NCI-H1105 treated with DMSO at 0.1 percent for 48 hours (cell line): Measurements from ENCODE around the gene FSD1.
"Not testable (repeated sequence)": the region's sequence is repeated elsewhere in the genome, so short reads cannot be mapped to it uniquely, and the experiment has no call there.

Experiments
- DNase-seq: peaks from one replicate; lab custom pipeline; 2025; lab: John Stamatoyannopoulos, UW

FSD1 gene

DNA sequence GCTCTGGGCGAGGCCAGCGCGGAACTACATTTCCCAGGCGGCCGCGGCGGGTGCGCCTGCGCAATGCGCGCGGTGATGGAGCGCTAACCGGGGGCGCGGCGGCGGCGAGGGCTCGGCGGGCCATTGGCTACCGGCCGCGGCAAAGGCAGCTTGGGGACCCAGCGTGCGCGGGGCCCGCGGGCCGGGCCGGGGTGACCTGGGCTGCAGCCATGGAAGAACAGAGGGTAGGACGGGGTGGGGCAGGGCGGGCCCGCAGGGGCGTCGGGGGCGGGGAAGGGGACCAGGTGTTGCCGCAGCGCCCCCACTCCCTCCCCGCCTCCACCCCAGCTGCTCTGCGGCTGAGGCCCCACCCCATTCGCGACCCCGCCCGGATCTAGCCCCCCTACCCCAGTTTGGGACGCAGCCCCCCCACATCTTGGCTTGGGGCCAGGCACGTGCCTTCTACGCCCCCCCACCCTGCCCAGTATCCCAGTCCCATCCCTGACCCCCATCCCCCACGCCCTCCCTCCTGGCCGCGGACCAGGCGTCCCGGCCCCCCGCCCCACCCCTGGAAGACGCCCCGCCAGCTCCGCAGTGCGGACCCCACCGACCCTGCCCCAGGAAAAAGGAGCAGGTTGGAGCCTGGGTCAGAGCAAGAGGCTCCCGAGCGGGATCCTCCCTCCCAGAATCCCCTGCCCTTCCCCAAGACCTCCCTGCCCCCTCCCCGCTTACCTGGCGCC lies at the start of gene FSD1:
FSD1 (plus strand) TSS at position 61 of the 719 bp plus-strand sequence; CDS start at position 210, 149 bp downstream.
- DNase-seq: peak; percentile 67

- DNase-seq: no peak
Measured at GRCh38 chr19:4256563-4256962, 47.8 kb upstream of the FSD1 start.

- DNase-seq: no peak
Measured at GRCh38 chr19:4257025-4257424, 47.4 kb upstream of the FSD1 start.

DNA sequence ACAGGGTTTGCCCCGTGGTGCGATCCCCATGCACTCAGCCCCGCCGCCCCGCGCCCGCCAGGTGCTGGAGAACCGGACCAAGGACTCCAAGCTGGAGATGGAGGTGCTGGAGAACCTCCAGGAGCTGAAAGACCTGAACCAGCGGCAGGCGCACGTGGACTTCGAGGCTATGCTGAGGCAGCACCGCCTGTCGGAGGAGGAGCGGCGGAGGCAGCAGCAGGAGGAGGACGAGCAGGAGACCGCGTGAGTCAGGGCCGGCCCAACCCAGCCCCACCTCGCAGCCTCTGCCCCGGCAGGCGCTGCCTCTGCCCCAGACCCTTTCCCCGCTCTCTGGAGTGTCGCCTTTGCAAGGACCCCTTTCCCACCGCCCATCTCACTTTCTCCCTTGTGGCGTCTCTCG lies 46.2 kb upstream of the FSD1 start:
- no peak for DNase-seq

GRCh38 chr19:4260613-4261191 lies 43.7 kb upstream of the FSD1 start:
- DNase-seq: no peak

GRCh38 chr19:4264812-4265211 lies 39.6 kb upstream of the FSD1 start:
- DNase-seq: no peak

DNA sequence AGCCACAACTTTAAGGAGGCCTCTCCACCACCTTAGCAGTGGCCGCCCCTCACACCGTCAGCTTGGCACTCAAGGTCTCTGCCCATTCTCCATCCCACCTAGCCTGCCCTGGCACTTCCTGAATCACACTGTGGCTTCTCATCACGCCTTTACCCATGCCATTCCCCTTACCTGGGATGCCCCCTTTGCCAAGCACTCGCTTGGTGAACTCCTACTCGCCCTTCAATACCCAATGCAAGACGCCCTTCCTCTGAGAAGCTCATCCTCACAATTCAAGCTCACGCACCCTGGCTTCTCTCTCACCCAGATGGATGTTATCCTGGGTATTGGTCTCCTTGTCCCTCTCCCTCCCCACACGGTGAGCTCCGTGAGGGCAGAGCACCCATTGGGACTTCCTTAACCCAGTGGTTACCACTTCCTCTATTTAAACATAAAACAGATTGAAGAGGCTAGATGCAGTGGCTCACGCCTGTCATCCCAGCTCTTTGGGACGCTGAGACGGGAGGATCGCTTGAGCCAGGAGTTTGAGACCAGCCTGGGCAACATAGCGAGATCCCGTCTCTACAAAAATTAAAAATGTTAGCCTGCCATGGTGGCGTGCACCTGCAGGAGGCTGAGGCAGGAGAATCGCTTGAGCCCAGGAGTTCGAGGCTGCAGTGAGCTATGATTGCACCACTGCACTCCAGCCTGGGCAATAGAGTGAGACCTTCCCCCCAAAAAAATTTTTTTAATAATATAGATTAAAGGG lies 38.0 kb upstream of the FSD1 start:
- no peak for DNase-seq

GRCh38 chr19:4267101-4267900 lies 37.1 kb upstream of the FSD1 start:
- peak; percentile 38 for DNase-seq

- no peak for DNase-seq
Measured at GRCh38 chr19:4267901-4268815, 36.2 kb upstream of the FSD1 start.

DNA sequence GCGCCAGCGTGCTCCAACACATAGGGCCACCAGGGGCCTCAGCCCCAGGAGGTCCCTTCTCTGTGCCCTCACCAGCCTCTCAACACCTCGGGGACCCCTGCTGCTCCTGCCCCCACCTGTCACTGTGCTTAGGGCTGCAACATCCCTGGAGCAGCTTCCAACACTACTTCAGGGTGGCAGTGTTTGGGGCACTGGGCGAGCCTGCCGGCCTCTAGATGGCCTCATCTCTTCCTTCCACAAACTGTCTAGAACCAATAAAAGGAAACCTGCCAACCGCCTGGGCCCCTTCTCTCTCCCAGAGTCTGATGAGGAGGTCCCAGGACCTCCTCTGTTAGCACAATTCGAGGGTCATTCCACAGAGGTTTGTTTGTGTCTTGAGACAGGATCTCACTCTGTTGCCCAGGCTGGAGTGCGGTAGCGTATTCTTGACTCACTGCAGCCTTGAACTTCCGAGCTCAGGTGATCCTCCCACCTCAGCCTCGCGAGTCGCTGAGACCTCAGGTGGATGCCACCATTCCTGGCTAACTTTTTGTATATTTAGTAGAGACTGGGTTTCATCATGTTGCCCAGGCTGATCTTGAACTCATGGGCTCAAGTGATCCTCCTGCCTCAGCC lies 35.5 kb upstream of the FSD1 start:
- no peak for DNase-seq

DNA sequence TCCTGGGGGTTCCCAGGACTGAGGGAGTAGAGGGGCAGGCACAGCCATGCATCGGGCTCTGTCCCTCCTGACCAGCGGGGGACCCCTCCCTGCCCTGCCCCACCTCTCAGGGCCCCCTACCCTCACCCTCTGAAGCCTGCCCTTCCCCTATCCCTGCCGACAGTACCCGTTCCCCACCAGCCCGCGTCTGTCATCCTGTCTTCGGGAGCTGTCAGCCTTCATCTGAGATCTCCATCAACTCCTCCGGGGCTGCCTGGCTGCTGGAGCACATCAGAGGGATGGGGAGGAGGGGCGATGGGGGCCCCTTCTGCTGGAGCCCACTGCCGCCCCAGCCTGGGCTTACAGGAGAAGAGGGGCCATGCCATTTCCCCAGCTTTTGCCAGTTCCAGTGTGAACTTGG lies 31.5 kb upstream of the FSD1 start:
- no peak for DNase-seq

GRCh38 chr19:4274321-4274686 lies 30.1 kb upstream of the FSD1 start:
- not testable (repeated sequence) for DNase-seq

GRCh38 chr19:4277191-4277696 lies 27.2 kb upstream of the FSD1 start:
- DNase-seq: no peak

DNA sequence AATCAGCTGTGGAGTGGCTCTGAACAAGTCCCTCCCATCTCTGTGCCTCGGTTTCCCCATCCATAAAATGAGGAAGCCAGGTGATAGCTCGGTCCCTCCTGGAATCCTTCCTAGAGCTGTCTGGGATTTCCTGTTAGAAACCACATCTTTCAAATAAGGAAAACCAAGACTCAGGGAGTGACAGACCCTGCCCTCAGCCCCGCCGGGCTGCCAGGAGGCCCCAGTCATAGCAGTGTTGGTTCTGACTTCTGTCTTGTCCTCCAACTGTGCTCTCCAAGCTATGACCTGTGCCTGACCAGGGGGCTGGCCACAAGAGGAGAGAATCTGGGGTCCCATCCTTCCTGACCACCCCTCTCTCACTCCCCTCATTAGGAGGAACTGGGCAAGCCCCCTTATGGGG lies 26.4 kb upstream of the FSD1 start:
- no peak for DNase-seq

DNA sequence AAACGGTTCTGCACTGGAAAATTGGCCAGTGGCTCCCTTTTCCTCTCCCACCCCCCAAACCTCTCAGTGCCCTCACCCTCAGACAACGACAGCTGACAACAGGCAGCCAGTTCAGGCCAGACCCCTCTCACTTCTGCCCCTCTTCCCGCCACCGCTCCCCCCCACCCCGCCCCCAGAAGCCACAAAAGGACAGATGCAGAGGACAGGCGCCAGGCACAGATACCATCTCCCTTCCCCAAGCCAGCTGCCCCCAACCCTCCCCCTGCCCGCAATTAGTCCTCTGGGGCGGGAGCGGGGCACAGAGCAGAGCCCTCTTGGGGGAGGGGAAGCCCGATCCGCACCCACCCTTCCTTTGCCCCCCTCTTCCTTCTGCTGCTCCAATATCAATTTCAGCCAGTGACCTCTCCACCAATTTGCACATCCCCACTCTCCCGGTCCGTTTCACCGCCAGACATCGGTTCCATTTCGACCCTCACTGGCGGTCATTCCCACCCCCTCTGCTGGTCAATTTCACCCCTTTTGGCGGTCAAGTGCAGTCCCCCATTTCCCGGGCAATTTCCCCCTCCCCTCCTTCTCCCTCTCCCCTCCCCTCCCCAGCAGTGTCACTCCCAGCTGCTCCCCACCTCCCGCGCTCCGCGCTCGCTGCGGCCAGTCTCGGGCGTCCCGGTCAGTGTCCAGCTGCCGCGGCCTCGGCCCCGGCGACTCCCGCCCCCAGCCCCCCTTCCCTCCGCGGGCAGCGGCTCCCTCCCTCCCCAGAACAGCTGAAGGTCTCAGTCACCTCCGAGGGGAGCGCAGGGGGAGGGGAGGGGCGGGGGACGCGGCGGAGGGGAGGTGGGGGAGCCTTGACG lies 25.8 kb upstream of the FSD1 start, which contains the start of gene SHD:
SHD (plus strand) TSS at position 848 of the 848 bp plus-strand sequence. CDS start 798 bp downstream, outside the sequence.
- DNase-seq: peak; percentile 67

GRCh38 chr19:4279267-4279529 lies 25.2 kb upstream of the FSD1 start:
- DNase-seq: no peak

GRCh38 chr19:4279530-4280422 lies 24.6 kb upstream of the FSD1 start:
- DNase-seq: no peak

DNA sequence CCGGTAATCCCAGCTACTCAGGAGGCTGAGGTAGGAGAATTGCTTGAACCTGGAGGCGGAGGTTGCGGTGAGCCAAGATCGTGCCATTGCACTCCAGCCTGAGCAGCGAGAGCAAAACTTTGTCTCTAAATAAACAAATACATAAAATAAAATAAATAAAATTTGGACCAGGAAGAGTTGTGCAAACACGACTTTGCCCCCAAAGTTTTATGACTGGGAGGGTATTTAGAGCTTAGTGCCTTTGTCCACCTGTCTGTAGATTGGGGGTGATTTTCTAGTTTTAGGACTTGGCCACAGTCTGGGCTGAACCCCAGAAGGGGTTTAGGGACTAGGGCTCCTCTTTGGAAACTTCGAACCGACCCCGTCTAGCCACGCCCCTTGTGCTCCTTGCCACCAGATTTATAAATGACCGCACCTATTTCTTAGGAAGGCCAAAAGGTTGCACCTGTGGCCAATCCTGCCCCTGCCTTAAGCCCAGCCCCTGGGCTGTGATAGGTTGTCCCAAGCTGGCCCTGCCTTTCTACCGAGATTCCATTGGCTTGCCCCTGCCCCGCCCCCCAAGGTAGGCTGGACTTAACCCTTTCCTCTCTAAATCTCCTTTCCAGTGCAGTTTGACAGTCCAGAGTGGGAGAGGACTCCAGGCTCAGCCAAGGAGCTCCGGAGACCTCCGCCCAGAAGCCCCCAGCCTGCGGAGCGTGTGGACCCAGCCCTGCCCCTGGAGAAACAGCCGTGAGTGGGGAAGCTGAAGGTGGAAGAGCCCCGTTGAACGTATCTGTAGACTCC lies 20.0 kb upstream of the FSD1 start:
- no peak for DNase-seq
